ENCODE measurements around the gene SCARB1.

Gene SCARB1

DNA sequence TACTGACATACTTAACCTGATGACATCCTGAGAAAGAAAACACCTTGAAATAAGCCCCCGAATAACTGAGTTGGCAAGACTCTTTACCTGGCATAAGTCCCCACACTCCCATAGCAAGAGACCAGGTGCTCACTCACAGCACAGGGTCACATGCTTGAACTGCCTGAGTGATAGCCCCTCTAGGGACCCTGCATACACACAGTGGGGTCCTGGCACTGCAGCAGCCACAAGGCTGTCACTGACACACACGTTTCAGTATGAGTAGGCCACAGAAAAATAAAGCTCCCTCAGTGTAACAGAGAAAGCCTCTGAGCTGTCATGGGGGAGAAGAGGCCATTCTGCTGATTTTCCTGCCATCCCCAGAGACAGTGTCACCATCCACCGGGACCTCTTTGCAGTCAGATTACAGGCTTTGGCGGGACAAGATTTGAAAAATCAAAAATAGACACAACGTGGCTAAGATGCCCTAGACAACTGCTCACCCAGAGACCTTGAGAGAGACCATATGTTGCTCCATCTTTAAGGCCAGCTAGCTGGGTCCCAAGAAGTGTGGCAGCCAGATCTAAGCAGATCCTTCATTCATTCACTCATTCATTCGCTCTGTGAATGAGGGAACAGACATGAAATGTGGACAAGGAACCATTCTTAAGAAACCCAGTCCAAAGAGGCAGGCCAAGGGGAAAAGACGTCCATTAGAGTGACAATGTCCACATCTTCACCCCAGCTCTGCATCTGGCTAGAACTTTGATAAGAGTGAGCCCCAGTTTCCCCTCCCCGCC, 1.6 kb downstream of the SCARB1 start:
- no peak overlapping the region; the same call in 1 of the 2 replicates for H3K9ac ChIP-seq (ENCODE audit: low read depth, low read length)
- H3K9me3 ChIP-seq (ENCODE audit: control insufficient read depth, insufficient read depth, low read length), result no peaks in the 10 kb centered on the region
- H3K36me3 ChIP-seq (ENCODE audit: insufficient read depth, low read length), result peaks cover 4% of the 10 kb centered on the region
- H3K4me1 ChIP-seq (ENCODE audit: insufficient read depth, low read length), result peaks cover 7% of the 10 kb centered on the region; the same call in 1 of the 2 replicates

DNA sequence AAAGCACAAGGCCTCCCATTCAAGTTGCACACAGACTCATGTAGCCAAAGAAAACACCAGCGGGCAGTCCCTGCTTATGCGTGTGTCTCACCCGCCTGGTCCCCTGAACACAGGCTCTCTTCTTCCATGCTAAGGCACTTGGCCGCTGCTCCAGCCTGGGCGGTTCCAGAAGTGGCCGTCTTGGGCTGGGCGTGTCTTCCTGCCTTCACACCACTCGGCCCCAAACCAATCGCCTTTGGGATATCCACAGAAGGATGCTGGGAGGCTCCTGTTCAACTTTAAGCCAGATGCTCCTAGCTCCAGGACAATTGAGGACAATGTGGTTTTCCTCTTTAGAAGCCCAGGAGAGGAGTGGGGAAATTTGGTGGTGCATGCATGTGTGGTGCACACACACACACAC, 2.2 kb downstream of the SCARB1 start:
- no peak overlapping the region for H3K9ac ChIP-seq (ENCODE audit: low read depth, low read length)
- peaks cover 4% of the 10 kb centered on the region for H3K36me3 ChIP-seq (ENCODE audit: insufficient read depth, low read length)
- H3K4me1 ChIP-seq (ENCODE audit: insufficient read depth, low read length), result peaks cover 7% of the 10 kb centered on the region; the same call in 1 of the 2 replicates
- H3K9me3 ChIP-seq (ENCODE audit: control insufficient read depth, insufficient read depth, low read length), result no peaks in the 10 kb centered on the region

DNA sequence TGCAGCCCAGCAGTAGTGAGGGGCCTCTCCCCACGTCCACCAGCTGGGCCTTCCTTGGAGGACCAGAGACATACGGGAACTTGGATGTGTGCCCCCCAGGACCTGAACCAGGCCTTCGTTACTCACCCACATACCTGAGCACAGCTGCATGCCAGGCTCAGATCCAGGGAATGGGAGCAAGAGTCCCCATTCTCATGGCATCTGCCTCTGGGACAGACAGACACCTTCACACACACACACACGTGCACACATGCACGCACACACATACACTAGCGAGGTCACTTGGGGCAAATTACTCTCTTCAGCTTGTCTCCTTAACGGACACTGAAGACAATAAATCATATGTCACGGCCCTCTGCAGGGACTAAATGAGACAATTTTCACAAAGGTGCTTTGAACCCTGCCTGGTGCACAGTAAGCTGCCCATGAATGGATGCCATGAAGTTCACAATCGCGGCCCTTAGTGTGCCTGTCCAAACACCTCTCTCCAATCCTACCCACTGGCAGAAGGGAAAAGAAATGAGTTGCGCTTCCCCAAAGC, 5.7 kb downstream of the SCARB1 start:
- Histone ChIP-seq H3K4me1 (ENCODE audit: insufficient read depth, low read length) (peaks cover 7% of the 10 kb centered on the region; the same call in 1 of the 2 replicates), H3K9me3 (ENCODE audit: control insufficient read depth, insufficient read depth, low read length) (no peaks in the 10 kb centered on the region), H3K36me3 (ENCODE audit: insufficient read depth, low read length) (peaks cover 4% of the 10 kb centered on the region), H3K9ac (ENCODE audit: low read depth, low read length) (no peak overlapping the region)

DNA sequence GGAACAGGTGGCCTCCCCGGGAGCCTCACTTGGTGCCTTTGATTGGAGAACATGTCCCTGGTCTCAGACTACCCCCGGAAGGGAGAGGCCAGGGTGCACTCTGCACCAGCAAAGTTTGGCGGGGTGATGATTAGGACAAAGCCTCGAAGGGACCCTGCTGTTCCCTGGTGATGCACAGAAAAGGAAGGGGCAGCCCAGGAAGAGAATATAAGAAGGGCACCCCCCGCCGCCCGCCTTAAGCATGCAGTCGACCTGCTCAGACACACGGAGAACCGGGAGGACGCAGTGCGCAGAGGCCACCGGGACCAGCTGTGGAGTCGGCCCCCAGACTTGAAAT, 6.9 kb downstream of the SCARB1 start:
- Histone ChIP-seq H3K4me1 (ENCODE audit: insufficient read depth, low read length) (no peaks in the 10 kb centered on the region), H3K36me3 (ENCODE audit: insufficient read depth, low read length) (peaks cover 4% of the 10 kb centered on the region), H3K9me3 (ENCODE audit: control insufficient read depth, insufficient read depth, low read length) (no peaks in the 10 kb centered on the region), H3K9ac (ENCODE audit: low read depth, low read length) (no peak overlapping the region)

DNA sequence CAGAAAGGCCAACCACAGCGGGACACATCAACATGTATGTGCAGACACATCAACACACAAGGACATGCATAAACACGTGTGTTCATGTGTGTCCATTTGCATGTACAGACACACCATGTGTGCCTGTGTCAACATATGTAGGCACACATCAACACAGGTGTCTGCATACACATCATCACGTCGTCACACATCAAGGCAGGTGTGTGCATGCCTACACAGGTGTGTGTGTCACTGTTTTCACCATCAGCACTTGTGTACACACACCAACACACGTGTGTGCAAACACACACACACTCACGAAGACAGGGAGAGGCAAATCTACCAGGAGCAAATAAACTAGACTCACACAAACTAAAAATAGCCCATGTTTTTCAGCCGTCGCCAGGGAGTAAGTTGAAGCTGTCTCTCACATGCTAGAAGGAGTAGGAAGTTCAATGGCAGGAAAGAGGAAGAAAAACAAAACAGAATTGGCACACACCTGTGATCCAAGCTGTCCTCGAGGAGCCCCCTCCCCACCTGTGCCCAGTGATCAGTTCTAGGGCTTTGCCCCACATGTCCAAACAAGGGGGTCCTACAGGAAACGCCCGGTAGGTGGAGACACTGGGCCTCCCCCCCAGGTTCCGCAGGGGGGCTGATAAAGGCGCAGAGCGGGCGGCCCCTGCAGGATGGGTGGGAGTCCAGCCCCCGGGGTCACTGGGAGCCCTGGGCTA, 7.4 kb downstream of the SCARB1 start:
- Histone ChIP-seq H3K4me1 (ENCODE audit: insufficient read depth, low read length) (no peaks in the 10 kb centered on the region), H3K9me3 (ENCODE audit: control insufficient read depth, insufficient read depth, low read length) (no peaks in the 10 kb centered on the region), H3K9ac (ENCODE audit: low read depth, low read length) (no peak overlapping the region), H3K36me3 (ENCODE audit: insufficient read depth, low read length) (peaks cover 4% of the 10 kb centered on the region)

DNA sequence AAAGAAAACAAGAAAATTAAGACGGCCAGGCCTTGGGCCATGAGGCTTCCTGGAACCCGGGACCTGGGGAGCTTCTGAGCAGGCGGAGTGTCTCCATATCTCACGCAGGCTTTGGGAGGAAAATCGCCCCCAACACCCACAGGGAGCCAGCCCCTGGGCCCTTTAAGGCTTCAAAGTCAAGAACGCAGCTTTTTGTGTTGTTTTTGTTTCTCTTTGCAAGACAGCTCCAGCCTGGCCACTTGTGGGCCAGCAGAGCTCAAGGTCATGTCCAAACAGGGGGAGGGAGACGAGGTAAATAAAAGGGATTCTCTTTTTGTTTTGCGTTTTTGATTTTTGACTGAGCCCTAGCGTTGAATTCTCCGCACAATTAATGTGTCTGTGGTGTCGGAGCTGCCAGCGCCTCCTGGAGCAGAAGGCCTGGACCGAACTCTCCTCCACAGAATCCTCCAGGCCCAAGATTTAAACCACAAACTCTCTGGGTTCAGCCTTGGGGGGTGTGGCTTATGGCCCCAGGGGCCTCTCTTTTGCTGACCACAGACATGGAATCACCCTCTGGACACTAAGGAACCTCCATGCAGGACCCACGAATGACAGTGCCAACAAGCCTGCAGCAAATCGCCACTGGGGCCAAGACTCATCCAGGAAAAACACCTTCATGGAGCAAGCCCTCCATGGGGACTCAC, 8.2 kb downstream of the SCARB1 start:
- H3K36me3 ChIP-seq (ENCODE audit: insufficient read depth, low read length), result peaks cover 2% of the 10 kb centered on the region

DNA sequence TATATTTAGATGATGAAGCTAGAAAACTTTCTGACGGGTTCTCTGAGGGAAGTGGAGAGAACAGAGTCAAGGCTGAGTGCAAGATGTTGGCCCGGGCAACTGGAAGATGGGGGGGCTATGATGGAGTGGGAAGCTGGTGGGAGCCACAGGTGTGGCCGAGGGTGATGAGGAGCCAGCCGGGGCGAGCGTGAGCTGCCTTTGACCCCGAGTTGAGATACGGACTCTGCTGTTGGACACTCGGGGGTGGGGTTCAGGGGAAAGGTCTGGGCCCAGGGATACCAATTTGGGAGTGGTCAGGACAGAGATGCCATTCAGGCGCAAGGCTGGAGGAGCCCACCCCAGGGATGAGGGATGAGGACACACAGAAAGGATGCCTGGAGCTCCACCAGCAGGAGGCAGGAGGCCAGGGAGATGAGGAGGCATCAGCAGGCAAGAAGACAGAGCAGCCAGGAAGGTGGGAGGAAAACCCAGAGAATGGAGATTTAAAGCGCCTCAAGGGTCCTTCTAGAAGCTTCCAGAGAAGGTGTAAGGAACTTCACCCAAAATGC, 9.0 kb downstream of the SCARB1 start:
- Histone ChIP-seq H3K4me1 (ENCODE audit: insufficient read depth, low read length) (no peaks in the 10 kb centered on the region), H3K9me3 (ENCODE audit: control insufficient read depth, insufficient read depth, low read length) (no peaks in the 10 kb centered on the region), H3K36me3 (ENCODE audit: insufficient read depth, low read length) (no peaks in the 10 kb centered on the region), H3K9ac (ENCODE audit: low read depth, low read length) (no peak overlapping the region)

More for the DNA sequence above, 8.2 kb downstream of the SCARB1 start:
- Histone ChIP-seq H3K4me1 (ENCODE audit: insufficient read depth, low read length) (no peaks in the 10 kb centered on the region), H3K9me3 (ENCODE audit: control insufficient read depth, insufficient read depth, low read length) (no peaks in the 10 kb centered on the region), H3K9ac (ENCODE audit: low read depth, low read length) (no peak overlapping the region)

DNA sequence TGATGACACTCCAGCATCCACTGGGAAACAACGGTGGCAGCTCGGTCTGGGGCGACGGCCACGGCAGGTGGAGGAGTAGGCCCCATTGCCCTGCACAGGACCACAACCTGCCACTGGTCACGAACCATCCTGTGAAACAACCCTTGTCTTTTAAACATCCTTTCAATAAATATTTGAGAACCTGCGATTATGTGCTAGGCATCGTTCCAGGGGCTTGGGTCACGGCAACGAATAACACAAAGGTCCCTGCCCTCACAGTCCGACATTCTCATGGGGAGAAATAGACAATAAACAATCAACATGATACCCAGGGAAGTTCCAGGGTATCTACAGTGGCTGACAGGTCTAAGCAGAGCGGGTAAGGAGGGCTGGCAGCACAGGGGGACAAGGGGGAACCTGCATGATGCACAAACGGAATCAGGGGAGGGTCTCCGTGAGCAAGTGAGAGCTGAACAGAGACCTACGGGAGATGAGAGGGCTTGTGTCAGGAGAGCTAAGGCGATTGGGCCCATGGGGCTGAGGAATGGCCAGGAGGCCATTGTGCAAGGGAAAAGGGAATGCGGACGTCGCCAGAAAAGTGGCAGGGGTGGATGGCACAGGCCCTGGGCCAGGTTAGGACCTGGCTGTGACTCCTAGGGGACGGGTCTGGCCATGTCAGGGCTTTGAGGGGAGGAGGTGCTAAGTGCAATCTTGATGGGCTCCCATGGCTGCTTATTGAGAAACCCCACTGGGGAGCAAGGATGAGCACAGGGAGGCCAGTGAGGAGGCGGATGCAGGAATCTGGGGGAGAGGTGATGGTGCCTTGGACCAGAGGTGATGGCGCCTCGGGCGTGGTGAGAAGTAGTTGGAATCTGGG, 9.7 kb downstream of the SCARB1 start:
- H3K9ac ChIP-seq (ENCODE audit: low read depth, low read length), result no peak overlapping the region
- H3K4me1 ChIP-seq (ENCODE audit: insufficient read depth, low read length), result no peaks in the 10 kb centered on the region
- no peaks in the 10 kb centered on the region for H3K9me3 ChIP-seq (ENCODE audit: control insufficient read depth, insufficient read depth, low read length)
- H3K36me3 ChIP-seq (ENCODE audit: insufficient read depth, low read length), result no peaks in the 10 kb centered on the region

DNA sequence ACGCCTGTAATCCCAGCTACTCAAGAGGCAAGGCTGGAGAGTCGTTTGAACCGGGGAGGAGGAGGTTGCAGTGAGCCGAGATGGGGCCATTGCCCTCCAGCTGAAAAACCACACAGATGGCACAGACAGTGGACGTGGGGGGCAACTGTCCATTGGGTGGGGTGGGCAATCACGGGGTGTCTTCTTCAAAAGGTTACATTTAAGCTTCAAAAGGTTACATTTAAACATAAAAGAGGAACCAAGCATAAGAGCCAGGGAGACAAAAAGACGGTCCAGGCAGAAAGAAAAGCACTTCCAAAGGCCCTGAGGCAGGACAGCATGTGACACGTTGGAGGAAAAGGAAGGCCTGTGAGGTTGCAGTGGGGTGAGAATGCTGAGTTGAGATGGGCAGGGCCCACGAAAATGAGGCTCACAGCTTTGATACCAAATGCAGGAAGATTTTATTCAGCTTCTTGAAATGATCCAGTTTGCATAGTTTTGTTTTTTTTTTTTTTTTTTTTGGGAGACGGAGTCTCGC, 10.7 kb downstream of the SCARB1 start:
- no peaks in the 10 kb centered on the region for H3K9me3 ChIP-seq (ENCODE audit: control insufficient read depth, insufficient read depth, low read length)
- H3K9ac ChIP-seq (ENCODE audit: low read depth, low read length), result no peak overlapping the region
- no peaks in the 10 kb centered on the region for H3K36me3 ChIP-seq (ENCODE audit: insufficient read depth, low read length)
- H3K4me1 ChIP-seq (ENCODE audit: insufficient read depth, low read length), result no peaks in the 10 kb centered on the region

DNA sequence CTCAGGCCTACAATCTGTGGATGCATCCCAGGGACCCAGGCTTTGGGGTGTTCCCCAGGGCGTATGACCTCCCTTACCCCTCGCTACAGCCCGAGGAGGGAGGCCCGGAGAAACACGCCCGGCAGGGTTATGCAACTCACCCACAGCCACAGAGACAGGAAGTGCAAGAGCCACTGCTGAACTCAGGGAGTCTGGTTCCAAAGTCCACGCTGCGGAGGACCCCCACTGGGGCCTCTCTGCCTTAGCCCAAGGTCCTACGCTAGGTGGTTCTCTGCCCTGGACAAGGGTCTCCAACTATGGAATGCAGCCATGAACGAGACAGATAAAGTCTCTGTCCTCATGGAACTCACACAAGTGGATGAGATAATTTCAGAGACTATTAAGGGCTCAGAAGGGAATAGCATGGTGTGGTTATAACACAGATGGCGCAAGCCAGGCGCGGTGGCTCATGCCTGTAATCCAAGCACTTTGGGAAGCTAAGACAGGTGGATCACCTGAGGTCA, 11.3 kb downstream of the SCARB1 start:
- H3K9ac ChIP-seq (ENCODE audit: low read depth, low read length), result no peak overlapping the region
- H3K36me3 ChIP-seq (ENCODE audit: insufficient read depth, low read length), result no peaks in the 10 kb centered on the region
- no peaks in the 10 kb centered on the region for H3K4me1 ChIP-seq (ENCODE audit: insufficient read depth, low read length)
- H3K9me3 ChIP-seq (ENCODE audit: control insufficient read depth, insufficient read depth, low read length), result no peaks in the 10 kb centered on the region

DNA sequence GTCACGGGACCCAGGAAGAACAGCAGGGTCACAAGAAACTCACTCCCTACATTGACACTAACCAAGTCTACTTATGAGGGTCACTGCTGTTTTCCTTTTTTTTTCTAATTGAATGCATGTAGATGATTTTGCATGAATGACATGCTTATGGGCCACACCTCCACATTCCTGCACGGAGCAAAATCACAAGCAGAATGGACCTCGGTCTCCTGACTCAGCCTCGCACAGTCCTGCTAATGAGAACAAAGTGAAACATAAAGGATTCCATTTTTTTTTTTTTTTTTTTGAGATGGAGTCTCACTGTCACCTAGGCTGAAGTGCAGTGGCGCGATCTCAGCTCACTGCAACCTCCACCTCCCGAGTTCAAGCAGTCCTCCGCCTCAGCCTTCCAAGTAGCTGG, 12.3 kb downstream of the SCARB1 start:
- no peaks in the 10 kb centered on the region for H3K9me3 ChIP-seq (ENCODE audit: control insufficient read depth, insufficient read depth, low read length)
- H3K4me1 ChIP-seq (ENCODE audit: insufficient read depth, low read length), result no peaks in the 10 kb centered on the region
- H3K9ac ChIP-seq (ENCODE audit: low read depth, low read length), result no peak overlapping the region
- no peaks in the 10 kb centered on the region for H3K36me3 ChIP-seq (ENCODE audit: insufficient read depth, low read length)

DNA sequence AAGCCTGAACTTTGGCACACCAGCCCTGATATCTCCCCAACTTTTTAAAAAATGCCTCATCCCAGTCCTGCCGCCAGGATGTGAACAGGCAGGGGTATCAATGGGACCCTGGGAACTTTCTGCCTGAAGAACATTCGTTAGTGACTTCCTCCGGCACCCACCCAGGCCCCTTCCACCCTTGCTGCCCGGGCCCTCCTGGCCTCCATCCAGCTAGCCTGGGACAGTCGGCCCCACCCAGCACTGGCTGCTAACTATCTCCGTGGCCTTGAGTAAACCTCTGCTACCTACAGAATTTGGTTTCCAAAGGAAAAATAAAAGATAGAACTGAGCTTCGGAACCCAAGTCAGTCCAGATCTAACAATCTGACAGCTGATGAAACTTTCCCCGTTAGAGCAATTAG, 14.3 kb downstream of the SCARB1 start:
- Histone ChIP-seq H3K9me3 (ENCODE audit: control insufficient read depth, insufficient read depth, low read length) (no peaks in the 10 kb centered on the region), H3K36me3 (ENCODE audit: insufficient read depth, low read length) (no peaks in the 10 kb centered on the region), H3K9ac (ENCODE audit: low read depth, low read length) (no peak overlapping the region), H3K4me1 (ENCODE audit: insufficient read depth, low read length) (no peaks in the 10 kb centered on the region)

DNA sequence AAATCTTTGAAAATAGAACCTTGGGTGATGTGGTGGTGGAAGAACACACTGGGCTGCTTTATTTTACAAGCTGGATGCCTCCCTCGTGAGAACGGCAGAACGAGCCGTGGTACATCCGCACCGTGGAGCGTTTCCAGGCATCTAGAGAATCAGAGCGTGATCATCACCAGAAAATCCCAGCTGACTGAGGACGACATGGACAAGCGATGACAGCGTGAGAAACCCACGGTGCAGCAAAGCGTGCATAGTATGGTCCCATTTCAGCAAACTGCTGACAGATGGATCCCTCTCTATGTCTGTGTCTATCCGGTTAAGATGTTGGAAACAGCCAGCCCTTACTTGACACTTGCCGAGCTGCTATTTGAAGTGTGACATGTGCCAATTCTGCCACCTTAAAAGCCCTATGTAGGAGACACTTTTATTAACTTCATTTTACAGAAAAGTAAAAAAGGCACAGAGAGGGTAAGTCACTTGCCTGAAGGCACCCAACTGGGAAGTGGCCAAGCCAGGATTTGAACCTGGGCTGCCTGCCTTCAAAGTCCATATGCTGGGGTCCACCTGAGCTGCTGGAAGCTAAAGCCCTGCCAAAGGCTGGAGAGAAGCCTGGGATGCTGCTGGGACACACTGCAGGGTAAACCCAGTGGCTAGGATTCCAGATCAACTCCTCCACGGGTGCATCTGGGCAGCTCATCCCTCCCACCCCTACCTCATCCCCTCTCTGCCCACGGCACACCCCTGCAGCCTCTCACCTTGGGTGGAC, 14.9 kb downstream of the SCARB1 start:
- no peaks in the 10 kb centered on the region for H3K9me3 ChIP-seq (ENCODE audit: control insufficient read depth, insufficient read depth, low read length)
- H3K9ac ChIP-seq (ENCODE audit: low read depth, low read length), result no peak overlapping the region
- no peaks in the 10 kb centered on the region for H3K4me1 ChIP-seq (ENCODE audit: insufficient read depth, low read length)
- no peaks in the 10 kb centered on the region for H3K36me3 ChIP-seq (ENCODE audit: insufficient read depth, low read length)

Data from ES-I3 (cell line).